CD4-positive, alpha-beta T cell (primary cell): ENCODE results near the gene EEPD1. TPM values are rescaled to one million over a fixed set of nuclear protein-coding genes. Genes with fewer than 3 reads are reported as not detected.

Source experiments
- ATAC-seq: fragments of 200-7000 bp; cut with Tn5 transposase; one replicate; pipeline ENCODE4 v1.10.0; 2022; ENCODE audit warnings: mild to moderate bottlenecking; ENCODE audit not compliant: poor library complexity
- CTCF ChIA-PET: fragments of 350-600 bp; sonication (Branson Sonifier 250); formaldehyde crosslinking; loops from one replicate; lab custom pipeline; 2021; ENCODE audit warnings: antibody characterized with exemption, inconsistent platforms; lab: Charles Lee
- POLR2A ChIA-PET: fragments of 350-600 bp; sonication (Branson Sonifier 250); formaldehyde crosslinking; loops from one replicate; lab custom pipeline; 2021; ENCODE audit warnings: antibody characterized with exemption, inconsistent platforms; lab: Charles Lee
- DNase-seq, 14 experiments: peaks; one replicate each; pipeline ENCODE4 v3.0.0-alpha.2; 2013 to 2020; ENCODE audit warnings: mixed read lengths in 2 of 14
- H3K27ac ChIP-seq, 2 donors: one replicate each; pipeline versions ENCODE4 v1.5.1 to v1.7.0; 2013; ENCODE audit warnings: low read length in 2 of 2, low read depth in 1 of 2, mild to moderate bottlenecking in 1 of 2
- H3K27me3 ChIP-seq, 2 experiments: 1 replicate in 1 of 2; 2 replicates in 1 of 2; pipeline versions ENCODE4 v1.6.1 to v1.7.0; 2013; ENCODE audit warnings: low read length in 2 of 2, control low read depth in 1 of 2, mild to moderate bottlenecking in 1 of 2, moderate library complexity in 1 of 2; ENCODE audit not compliant: insufficient read depth in 2 of 2, control insufficient read depth in 1 of 2
- H3K36me3 ChIP-seq: one replicate; pipeline ENCODE4 v1.6.1; 2013; ENCODE audit warnings: low read length, control low read depth; ENCODE audit not compliant: insufficient read depth
- H3K4me1 ChIP-seq: one replicate; pipeline ENCODE4 v1.6.1; 2013; ENCODE audit warnings: low read length, control low read depth; ENCODE audit not compliant: insufficient read depth
- H3K4me3 ChIP-seq: one replicate; pipeline ENCODE4 v1.5.1; 2013; ENCODE audit warnings: mild to moderate bottlenecking, low read length, moderate library complexity
- H3K9me3 ChIP-seq, 2 experiments: 1 replicate in 1 of 2; 2 replicates in 1 of 2; pipeline versions ENCODE4 v1.6.1 to v1.7.0; 2013; ENCODE audit warnings: low read length in 2 of 2, mild to moderate bottlenecking in 2 of 2, control low read depth in 1 of 2, moderate library complexity in 1 of 2; ENCODE audit not compliant: control insufficient read depth in 1 of 2, insufficient read depth in 1 of 2
- H3K27ac Mint-ChIP-seq: one replicate; pipeline ENCODE4 v1.8.0; 2020; ENCODE audit warnings: mixed read lengths
- H3K27me3 Mint-ChIP-seq: one replicate; pipeline ENCODE4 v1.8.0; 2021; ENCODE audit warnings: mixed read lengths
- H3K36me3 Mint-ChIP-seq: one replicate; pipeline ENCODE4 v1.8.0; 2021; ENCODE audit warnings: low read depth, mixed read lengths
- H3K4me1 Mint-ChIP-seq: one replicate; pipeline ENCODE4 v1.8.0; 2021; ENCODE audit warnings: low read depth, mixed read lengths
- H3K4me3 Mint-ChIP-seq: one replicate; pipeline ENCODE4 v1.8.0; 2020; ENCODE audit warnings: mild to moderate bottlenecking, mixed read lengths
- H3K9me3 Mint-ChIP-seq: one replicate; pipeline ENCODE4 v1.8.0; 2020; ENCODE audit warnings: mixed read lengths
- CTCF ChIP-seq: fragments of 200-600 bp; IDR thresholded peaks from one replicate; pipeline ENCODE4 v1.8.0; 2022; ENCODE audit warnings: antibody characterized with exemption, mild to moderate bottlenecking
- intact Hi-C, 2 experiments: fragments of 100-400 bp; cut with DNase I in 1 of 2; cut with micrococcal nuclease in 1 of 2; formaldehyde crosslinking; loops; one replicate each; pipeline versions ENCODE4 v1.15.1 to v1.9.0; 2023 to 2025; cut with DNase I, micrococcal nuclease
- total RNA-seq, 174 experiments: library from RNA in 2 of 174; stranded (reverse) in 2 of 174; gene quantifications; one replicate each; pipeline ENCODE4 v1.2.3 and lab custom pipeline; 2021 to 2026

The EEPD1 gene
- total RNA-seq, 2 experiments from 2014 or later, result 4.4 to 4.6 TPM

- Mint-ChIP-seq H3K9me3 (no peaks in the 10 kb centered on the region), H3K27me3 (no peaks in the 10 kb centered on the region), H3K36me3 (no peaks in the 10 kb centered on the region), H3K4me1 (peaks cover 44% of the 10 kb centered on the region), H3K27ac (no peak overlapping the region), H3K4me3 (no peak overlapping the region)
- Histone ChIP-seq H3K36me3 (no peaks in the 10 kb centered on the region), H3K27ac (no peak overlapping the region), H3K9me3 (no peaks in the 10 kb centered on the region), H3K4me3 (no peak overlapping the region), H3K4me1 (peaks cover 41% of the 10 kb centered on the region), H3K27me3 (no peaks in the 10 kb centered on the region)
- intact Hi-C loops, result loop anchor here in 1 of 2 experiments (5.0 kb wide), 1 partner anchor 66 kb away; no protein-coding TSS in a partner anchor
- no peak for ATAC-seq
- ChIA-PET CTCF (no interaction called here), POLR2A (no interaction called here)
- no peak for TF ChIP-seq CTCF
- DNase-seq, result no peak
Observed at GRCh38 chr7:36278620-36279172, 125.6 kb downstream of the EEPD1 start.

- Histone ChIP-seq H3K4me1 (peaks cover 43% of the 10 kb centered on the region), H3K27me3 (no peaks in the 10 kb centered on the region), H3K36me3 (no peaks in the 10 kb centered on the region), H3K4me3 (no peak overlapping the region), H3K9me3 (no peaks in the 10 kb centered on the region), H3K27ac (no peak overlapping the region)
- ChIA-PET CTCF (no interaction called here), POLR2A (no interaction called here)
- no peak for TF ChIP-seq CTCF
- Mint-ChIP-seq H3K4me3 (no peak overlapping the region), H3K27ac (no peak overlapping the region), H3K4me1 (peaks cover 44% of the 10 kb centered on the region), H3K9me3 (no peaks in the 10 kb centered on the region), H3K36me3 (no peaks in the 10 kb centered on the region), H3K27me3 (no peaks in the 10 kb centered on the region)
- ATAC-seq, result no peak
- intact Hi-C loops, result loop anchor here in 1 of 2 experiments (5.0 kb wide), 1 partner anchor 67 kb away; no protein-coding TSS in a partner anchor
- no peak for DNase-seq
Observed at GRCh38 chr7:36279200-36279925, 126.3 kb downstream of the EEPD1 start.

GRCh38 chr7:36279926-36280315 lies 126.9 kb downstream of the EEPD1 start:
- no peak overlapping the region for H3K27ac Mint-ChIP-seq
- POLR2A ChIA-PET, result no interaction called here
- H3K4me1 Mint-ChIP-seq, result peaks cover 46% of the 10 kb centered on the region

More at GRCh38 chr7:36279926-36280315, 126.9 kb downstream of the EEPD1 start:
- intact Hi-C loops, result loop anchor here (2.0 to 10.0 kb wide), 3 partner anchors 68 to 153 kb away; partner anchors contain the start of gene EEPD1 (in 1 of the 2)
- TF ChIP-seq CTCF, result no peak
- Histone ChIP-seq H3K4me3 (no peak overlapping the region), H3K27me3 (no peaks in the 10 kb centered on the region), H3K36me3 (no peaks in the 10 kb centered on the region), H3K9me3 (no peaks in the 10 kb centered on the region), H3K27ac (no peak overlapping the region), H3K4me1 (peaks cover 48% of the 10 kb centered on the region)
- CTCF ChIA-PET, result no interaction called here
- no peaks in the 10 kb centered on the region for H3K27me3 Mint-ChIP-seq
- no peak for ATAC-seq
- no peak for DNase-seq
- no peaks in the 10 kb centered on the region for H3K36me3 Mint-ChIP-seq
- H3K9me3 Mint-ChIP-seq, result no peaks in the 10 kb centered on the region
- H3K4me3 Mint-ChIP-seq, result no peak overlapping the region
